Lung (tissue), 12 donors: ENCODE results near the gene STAG1. TPM values are rescaled to one million over a fixed set of nuclear protein-coding genes. Genes with fewer than 3 reads are reported as not detected.

Experiments used
- ATAC-seq: fragments of 200-7000 bp; cut with Tn5 transposase; one replicate; pipeline ENCODE4 v1.9.1; 2020; ENCODE audit warnings: moderate number of reproducible peaks; ENCODE audit not compliant: insufficient read depth, low FRiP score
- DNase-seq, 3 donors: peaks; one replicate each; pipeline ENCODE4 v3.0.0-alpha.2; 2013 to 2017
- H3K27ac ChIP-seq, 2 donors: one replicate each; pipeline ENCODE4 v1.5.1; 2013; ENCODE audit warnings: mild to moderate bottlenecking in 2 of 2, moderate library complexity in 2 of 2, control low read depth in 1 of 2, inconsistent platforms in 1 of 2, low read depth in 1 of 2, low read length in 1 of 2
- H3K27me3 ChIP-seq, 3 donors: one replicate each; pipeline ENCODE4 v1.5.1; 2013; ENCODE audit warnings: low read length in 2 of 3; ENCODE audit not compliant: control insufficient read depth in 3 of 3, insufficient read depth in 3 of 3
- H3K36me3 ChIP-seq, 4 donors: one replicate each; pipeline ENCODE4 v1.5.1; 2013; ENCODE audit warnings: low read length in 4 of 4, mild to moderate bottlenecking in 1 of 4, moderate library complexity in 1 of 4; ENCODE audit not compliant: control insufficient read depth in 4 of 4, insufficient read depth in 4 of 4
- H3K4me1 ChIP-seq, 5 donors: one replicate each; pipeline ENCODE4 v1.5.1; 2013; ENCODE audit warnings: low read length in 5 of 5, mild to moderate bottlenecking in 2 of 5, moderate library complexity in 1 of 5; ENCODE audit not compliant: control insufficient read depth in 5 of 5, insufficient read depth in 5 of 5
- H3K4me3 ChIP-seq: one replicate; pipeline ENCODE4 v1.5.1; 2013; ENCODE audit warnings: mild to moderate bottlenecking, control low read depth, moderate library complexity
- H3K9ac ChIP-seq, 2 donors: one replicate each; pipeline ENCODE4 v1.5.1; 2013; ENCODE audit warnings: low read length in 2 of 2, control low read depth in 1 of 2; ENCODE audit not compliant: insufficient read depth in 1 of 2
- H3K9me3 ChIP-seq, 4 donors: one replicate each; pipeline ENCODE4 v1.5.1; 2013; ENCODE audit warnings: low read length in 3 of 4, mild to moderate bottlenecking in 1 of 4, moderate library complexity in 1 of 4; ENCODE audit not compliant: control insufficient read depth in 4 of 4, insufficient read depth in 3 of 4
- CTCF ChIP-seq: IDR thresholded peaks from 2 replicates; pipeline ENCODE4 v1.5.1; 2012; ENCODE audit warnings: mild to moderate bottlenecking; ENCODE audit errors: control extremely low read depth, extremely low read depth
- WGBS, 2 donors: extraction: QIAGEN DNeasy Blood & Tissue Kit; methylation state at CpG; one replicate each; pipeline ENCODE4 v1.1.7; 2013; 5-methylcytosine and 5-hydroxymethylcytosine counted together
- polyA plus RNA-seq, 2 donors: library from polyadenylated mRNA; stranded (reverse); fragments of 200-250 nt; gene quantifications; one replicate each; pipeline ENCODE4 v1.2.1, GENCODE V29; 2013
- total RNA-seq, 2 donors: library from RNA; depleted of rRNA in 1 of 2; stranded (reverse); fragments of >200 nt in 1 of 2; gene quantifications; one replicate each; pipeline ENCODE4 v1.2.1, GENCODE V29; 2014 to 2021
- donor health status: control.
- donor health status: control.
- donor health status: Bipolar disorder and iron deficiency.
- donor health status: healthy.
- donor health status: DM: yes; HTN: yes; CAD: no.

Gene STAG1
- total and polyA plus RNA-seq, 4 donors, result 8.1 to 90.0 (median 20.5) TPM

GRCh38 chr3:136676009-136676408 lies 76.2 kb downstream of the STAG1 start:
- no peak overlapping the region for H3K27ac ChIP-seq
- no peak overlapping the region for H3K9ac ChIP-seq
- H3K4me1 ChIP-seq, result peaks cover 0 to 6% (median 0%) of the 10 kb centered on the region in 5 donors
- H3K4me3 ChIP-seq, result no peak overlapping the region
- TF ChIP-seq CTCF, result no peak
- DNase-seq, result no peak
- H3K36me3 ChIP-seq, result peaks cover 0 to 2% (median 0%) of the 10 kb centered on the region in 4 donors
- no peaks in the 10 kb centered on the region for H3K9me3 ChIP-seq
- no peak for ATAC-seq
- H3K27me3 ChIP-seq, result no peaks in the 10 kb centered on the region

- no peak overlapping the region for H3K9ac ChIP-seq
- WGBS, 2 donors, result 90 to 92% methylated on average over 2 of the region's 2 CpGs
- no peak overlapping the region for H3K27ac ChIP-seq
- peaks cover 0 to 6% (median 0%) of the 10 kb centered on the region in 5 donors for H3K4me1 ChIP-seq
- no peak for DNase-seq
- peaks cover 0 to 2% (median 0%) of the 10 kb centered on the region in 4 donors for H3K36me3 ChIP-seq
- no peak for TF ChIP-seq CTCF
- H3K9me3 ChIP-seq, result no peaks in the 10 kb centered on the region
- ATAC-seq, result no peak
- no peaks in the 10 kb centered on the region for H3K27me3 ChIP-seq
- no peak overlapping the region for H3K4me3 ChIP-seq
Measured at GRCh38 chr3:136675150-136675858, 76.9 kb downstream of the STAG1 start.

GRCh38 chr3:136672457-136672856 lies 79.7 kb downstream of the STAG1 start:
- H3K9me3 ChIP-seq, result no peaks in the 10 kb centered on the region
- no peak overlapping the region for H3K4me3 ChIP-seq
- DNase-seq (no peak), ATAC-seq (no peak)
- no peak overlapping the region for H3K27ac ChIP-seq
- WGBS, 2 donors, result 74 to 83% methylated on average over 1 of the region's 1 CpG
- H3K9ac ChIP-seq, result no peak overlapping the region
- no peaks in the 10 kb centered on the region for H3K27me3 ChIP-seq
- H3K36me3 ChIP-seq, result peaks cover 0 to 2% (median 0%) of the 10 kb centered on the region in 4 donors
- TF ChIP-seq CTCF, result no peak
- H3K4me1 ChIP-seq, result peaks cover 0 to 5% (median 0%) of the 10 kb centered on the region in 5 donors

- Histone ChIP-seq H3K27me3 (no peaks in the 10 kb centered on the region), H3K9me3 (no peaks in the 10 kb centered on the region), H3K4me3 (no peak overlapping the region), H3K36me3 (peaks cover 0 to 2% (median 0%) of the 10 kb centered on the region in 4 donors), H3K9ac (no peak overlapping the region), H3K27ac (no peak overlapping the region), H3K4me1 (peaks cover 0 to 3% (median 0%) of the 10 kb centered on the region in 5 donors)
- TF ChIP-seq CTCF, result no peak
- ATAC-seq (no peak), DNase-seq (no peak)
Measured at GRCh38 chr3:136671921-136672320, 80.3 kb downstream of the STAG1 start.
